GM20000 (cell line): ENCODE results near the gene SLC51B.
"Not testable (repeated sequence)": the region's sequence is repeated elsewhere in the genome, so short reads cannot be mapped to it uniquely, and the experiment has no call there.

Experiments
- DNase-seq: peaks from one replicate; pipeline ENCODE4 v3.0.0; 2012; ENCODE audit warnings: low spot score
- CTCF ChIP-seq: IDR thresholded peaks from 2 replicates; pipeline ENCODE4 v1.5.1; 2012; ENCODE audit warnings: mild to moderate bottlenecking, control low read depth; ENCODE audit errors: extremely low read depth, missing control alignments

SLC51B gene

GRCh38 chr15:65044724-65045481 lies at the start of gene SLC51B:
SLC51B (plus strand) TSS chr15:65045387; CDS start chr15:65050005, 4,618 bp downstream.
- TF ChIP-seq CTCF: no peak
- no peak for DNase-seq

GRCh38 chr15:64997066-64997465 lies 48.1 kb upstream of the SLC51B start:
- no peak for TF ChIP-seq CTCF
- no peak for DNase-seq

GRCh38 chr15:64997745-64998375 lies 47.3 kb upstream of the SLC51B start:
- no peak for DNase-seq
- no peak for TF ChIP-seq CTCF

- no peak for DNase-seq
- TF ChIP-seq CTCF: no peak
Measured at GRCh38 chr15:65004993-65005392, 40.2 kb upstream of the SLC51B start.

GRCh38 chr15:65006876-65007275 lies 38.3 kb upstream of the SLC51B start:
- DNase-seq: no peak
- no peak for TF ChIP-seq CTCF

GRCh38 chr15:65008983-65009382 lies 36.2 kb upstream of the SLC51B start:
- TF ChIP-seq CTCF: peak; percentile 1
- DNase-seq: no peak

DNA sequence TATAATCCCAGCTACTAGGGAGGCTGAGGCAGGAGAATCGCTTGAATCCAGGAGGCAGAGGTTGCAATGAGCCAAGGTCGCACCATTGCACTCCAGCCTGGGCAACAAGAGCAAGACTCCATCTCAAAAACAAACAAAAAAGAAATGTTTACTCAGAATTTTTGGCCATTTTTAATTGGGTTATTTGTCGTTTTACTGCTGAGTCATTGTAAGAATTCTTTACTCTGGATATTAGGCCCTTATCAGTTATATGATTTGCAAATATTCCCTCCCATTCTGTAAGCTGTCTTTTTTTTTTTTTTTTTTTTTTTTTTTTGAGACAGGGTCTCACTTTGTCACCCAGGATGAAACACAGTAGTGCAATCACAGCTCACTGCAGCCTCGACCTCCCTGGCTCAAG lies 34.0 kb upstream of the SLC51B start:
- DNase-seq: not testable (repeated sequence)

DNA sequence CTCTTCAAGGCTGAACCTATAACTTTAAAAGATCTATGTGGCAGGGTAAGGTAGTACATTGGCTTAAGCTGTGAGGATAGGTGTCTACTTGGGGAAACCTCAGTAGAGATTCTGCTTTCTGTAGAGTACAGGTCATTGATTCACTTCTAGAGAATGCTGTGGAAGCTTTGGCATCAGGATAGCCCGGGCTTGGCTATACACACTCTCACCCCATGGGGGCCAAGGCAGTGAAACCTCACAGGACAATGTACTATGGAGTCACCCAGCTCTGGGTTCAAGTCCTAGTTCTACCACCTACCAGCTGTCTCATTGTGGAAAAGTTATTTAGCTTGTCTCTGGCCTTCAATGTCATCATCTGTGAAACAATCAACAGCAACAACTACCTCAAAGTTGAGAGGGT lies 24.8 kb upstream of the SLC51B start:
- DNase-seq: no peak
- TF ChIP-seq CTCF: no peak
